ENCODE data around the gene OR51F2. TPM values are rescaled to one million over a fixed set of nuclear protein-coding genes. Genes with fewer than 3 reads are reported as not detected.
"Not testable (repeated sequence)": the region's sequence is repeated elsewhere in the genome, so short reads cannot be mapped to it uniquely, and the experiment has no call there.

OR51F2 gene
- not detected for polyA plus RNA-seq

- peaks cover 0 to 3% (median 0%) of the 10 kb centered on the region in 3 donors for H3K9me3 Mint-ChIP-seq
- H3K27ac Mint-ChIP-seq = no peak within 1 kb of the TSS
- no peaks in the 10 kb centered on the region for H3K4me1 Mint-ChIP-seq
- H3K36me3 Mint-ChIP-seq = no peaks in the 10 kb centered on the region
- H3K27me3 Mint-ChIP-seq = no peaks in the 10 kb centered on the region
- H3K4me3 Mint-ChIP-seq = no peak within 1 kb of the TSS
Observed at GRCh38 chr11:4821021-4821420, at the start of gene OR51F2. Gene OR51F2 (plus strand): TSS chr11:4821321. CDS start chr11:4821422, 101 bp downstream.

- no peak overlapping the region for H3K27ac Mint-ChIP-seq
- no peak overlapping the region for H3K4me3 Mint-ChIP-seq
- no peaks in the 10 kb centered on the region for H3K4me1 Mint-ChIP-seq
- H3K36me3 Mint-ChIP-seq = no peaks in the 10 kb centered on the region
- H3K9me3 Mint-ChIP-seq = peaks cover 1 to 9% (median 6%) of the 10 kb centered on the region in 3 donors
- peaks cover 2% of the 10 kb centered on the region for H3K27me3 Mint-ChIP-seq
Observed at GRCh38 chr11:4782454-4782853, 38.7 kb upstream of the OR51F2 start.

GRCh38 chr11:4797206-4797605 lies 23.9 kb upstream of the OR51F2 start:
- Mint-ChIP-seq H3K4me1 (no peaks in the 10 kb centered on the region), H3K27me3 (peaks cover 1% of the 10 kb centered on the region), H3K36me3 (no peaks in the 10 kb centered on the region), H3K9me3 (no peaks in the 10 kb centered on the region), H3K27ac (no peak overlapping the region), H3K4me3 (no peak overlapping the region)

GRCh38 chr11:4798427-4799183 lies 22.5 kb upstream of the OR51F2 start:
- H3K36me3 Mint-ChIP-seq = no peaks in the 10 kb centered on the region
- H3K4me3 Mint-ChIP-seq = no peak overlapping the region
- no peak overlapping the region for H3K27ac Mint-ChIP-seq
- no peaks in the 10 kb centered on the region for H3K27me3 Mint-ChIP-seq
- H3K9me3 Mint-ChIP-seq = peaks cover 0 to 2% (median 0%) of the 10 kb centered on the region in 3 donors
- H3K4me1 Mint-ChIP-seq = no peaks in the 10 kb centered on the region

- H3K4me1 Mint-ChIP-seq, H3K36me3 Mint-ChIP-seq, H3K4me3 Mint-ChIP-seq, H3K27me3 Mint-ChIP-seq, H3K9me3 Mint-ChIP-seq, H3K27ac Mint-ChIP-seq: not testable (repeated sequence)
Observed at GRCh38 chr11:4801316-4801715, 19.8 kb upstream of the OR51F2 start.

- peaks cover 0 to 2% (median 0%) of the 10 kb centered on the region in 3 donors for H3K9me3 Mint-ChIP-seq
- no peak within 1 kb of the TSS for H3K27ac Mint-ChIP-seq
- no peaks in the 10 kb centered on the region for H3K27me3 Mint-ChIP-seq
- H3K4me3 Mint-ChIP-seq = no peak within 1 kb of the TSS
- no peaks in the 10 kb centered on the region for H3K36me3 Mint-ChIP-seq
- H3K4me1 Mint-ChIP-seq = no peaks in the 10 kb centered on the region
Observed at GRCh38 chr11:4804280-4804679, 16.8 kb upstream of the OR51F2 start, which contains the start of gene OR52R1. Gene OR52R1 (minus strand): TSS chr11:4804380. CDS start chr11:4804380, 0 bp downstream.

GRCh38 chr11:4808476-4808875 lies 12.6 kb upstream of the OR51F2 start:
- no peaks in the 10 kb centered on the region for H3K4me1 Mint-ChIP-seq
- H3K9me3 Mint-ChIP-seq = peaks cover 0 to under 1% (median 0%) of the 10 kb centered on the region in 3 donors
- H3K36me3 Mint-ChIP-seq = no peaks in the 10 kb centered on the region
- no peaks in the 10 kb centered on the region for H3K27me3 Mint-ChIP-seq
- no peak overlapping the region for H3K4me3 Mint-ChIP-seq
- H3K27ac Mint-ChIP-seq = no peak overlapping the region

- Mint-ChIP-seq H3K4me1 (no peaks in the 10 kb centered on the region), H3K4me3 (no peak overlapping the region), H3K27me3 (no peaks in the 10 kb centered on the region), H3K27ac (no peak overlapping the region), H3K36me3 (no peaks in the 10 kb centered on the region), H3K9me3 (no peaks in the 10 kb centered on the region)
Observed at GRCh38 chr11:4809246-4809645, 11.9 kb upstream of the OR51F2 start.

- H3K36me3 Mint-ChIP-seq = no peaks in the 10 kb centered on the region
- no peak overlapping the region for H3K27ac Mint-ChIP-seq
- no peaks in the 10 kb centered on the region for H3K27me3 Mint-ChIP-seq
- peaks cover 0 to 3% (median 0%) of the 10 kb centered on the region in 3 donors for H3K9me3 Mint-ChIP-seq
- H3K4me1 Mint-ChIP-seq = no peaks in the 10 kb centered on the region
- H3K4me3 Mint-ChIP-seq = no peak overlapping the region
Observed at GRCh38 chr11:4825132-4825531, 4.0 kb downstream of the OR51F2 start.

GRCh38 chr11:4826425-4826824 lies 5.3 kb downstream of the OR51F2 start:
- Mint-ChIP-seq H3K36me3 (no peaks in the 10 kb centered on the region), H3K27ac (no peak overlapping the region), H3K9me3 (peaks cover 0 to 3% (median 0%) of the 10 kb centered on the region in 3 donors), H3K4me3 (no peak overlapping the region), H3K27me3 (no peaks in the 10 kb centered on the region), H3K4me1 (no peaks in the 10 kb centered on the region)

GRCh38 chr11:4830346-4830745 lies 9.2 kb downstream of the OR51F2 start:
- H3K9me3 Mint-ChIP-seq = no peaks in the 10 kb centered on the region
- no peaks in the 10 kb centered on the region for H3K4me1 Mint-ChIP-seq
- H3K4me3 Mint-ChIP-seq = no peak overlapping the region

GRCh38 chr11:4830909-4831308 lies 9.8 kb downstream of the OR51F2 start:
- Mint-ChIP-seq H3K4me3 (no peak overlapping the region), H3K36me3 (no peaks in the 10 kb centered on the region), H3K9me3 (no peaks in the 10 kb centered on the region), H3K27me3 (no peaks in the 10 kb centered on the region), H3K27ac (no peak overlapping the region), H3K4me1 (no peaks in the 10 kb centered on the region)

More at GRCh38 chr11:4830346-4830745, 9.2 kb downstream of the OR51F2 start:
- H3K27ac Mint-ChIP-seq = no peak overlapping the region
- H3K36me3 Mint-ChIP-seq = no peaks in the 10 kb centered on the region
- no peaks in the 10 kb centered on the region for H3K27me3 Mint-ChIP-seq

- Mint-ChIP-seq H3K27me3 (peaks cover 3% of the 10 kb centered on the region), H3K4me1 (no peaks in the 10 kb centered on the region), H3K4me3 (no peak overlapping the region), H3K9me3 (peaks cover 0 to 7% (median 4%) of the 10 kb centered on the region in 3 donors), H3K36me3 (no peaks in the 10 kb centered on the region), H3K27ac (no peak overlapping the region)
Observed at GRCh38 chr11:4839851-4840549, 18.9 kb downstream of the OR51F2 start.

GRCh38 chr11:4848908-4849532 lies 27.9 kb downstream of the OR51F2 start, which contains the start of gene OR51S1:
Gene OR51S1 (minus strand): TSS chr11:4849208. CDS start chr11:4849208, 0 bp downstream.
- Mint-ChIP-seq H3K27ac (no peak within 1 kb of the TSS), H3K36me3 (no peaks in the 10 kb centered on the region), H3K27me3 (peaks cover 4% of the 10 kb centered on the region), H3K4me3 (no peak within 1 kb of the TSS), H3K9me3 (peaks cover 0 to 2% (median 0%) of the 10 kb centered on the region in 3 donors), H3K4me1 (peaks cover 0 to 2% (median 0%) of the 10 kb centered on the region in 3 donors)

- Mint-ChIP-seq H3K9me3 (peaks cover 0 to 5% (median 4%) of the 10 kb centered on the region in 3 donors), H3K4me3 (no peak overlapping the region), H3K27me3 (peaks cover 4% of the 10 kb centered on the region), H3K36me3 (no peaks in the 10 kb centered on the region), H3K27ac (peak overlapping the region in 1 of 3 donors; percentile 58), H3K4me1 (peaks cover 0 to 2% (median 0%) of the 10 kb centered on the region in 3 donors)
Observed at GRCh38 chr11:4851033-4851432, 29.9 kb downstream of the OR51F2 start.
